Nephron (organoid): Measurements from ENCODE around the gene CASP14.

Experiments
- H3K27ac Mint-ChIP-seq, 3 experiments: 2 replicates each; pipeline ENCODE4 v1.8.0; 2020; ENCODE audit warnings: mixed read lengths in 3 of 3, mild to moderate bottlenecking in 2 of 3, moderate library complexity in 1 of 3
- H3K27me3 Mint-ChIP-seq: 2 replicates; pipeline ENCODE4 v1.8.0; 2021; ENCODE audit warnings: low read depth, mild to moderate bottlenecking, moderate library complexity, mixed read lengths
- H3K36me3 Mint-ChIP-seq: 2 replicates; pipeline ENCODE4 v1.8.0; 2020; ENCODE audit warnings: low read depth, mixed read lengths
- H3K4me1 Mint-ChIP-seq: 2 replicates; pipeline ENCODE4 v1.8.0; 2020; ENCODE audit warnings: mixed read lengths
- H3K4me3 Mint-ChIP-seq, 3 experiments: 2 replicates each; pipeline ENCODE4 v1.8.0; 2020; ENCODE audit warnings: mild to moderate bottlenecking in 3 of 3, mixed read lengths in 3 of 3, moderate library complexity in 2 of 3
- H3K9me3 Mint-ChIP-seq: 2 replicates; pipeline ENCODE4 v1.8.0; 2020; ENCODE audit warnings: mixed read lengths
- TF ChIP-seq, protein P1 (sequence below), 3 experiments: fragments of 200-600 bp; sonication (generic); IDR thresholded peaks; one replicate each; pipeline ENCODE4 v1.5.0; 2021; ENCODE audit warnings: antibody characterized with exemption in 3 of 3; ENCODE audit not compliant: unreplicated experiment in 3 of 3

The CASP14 gene

DNA sequence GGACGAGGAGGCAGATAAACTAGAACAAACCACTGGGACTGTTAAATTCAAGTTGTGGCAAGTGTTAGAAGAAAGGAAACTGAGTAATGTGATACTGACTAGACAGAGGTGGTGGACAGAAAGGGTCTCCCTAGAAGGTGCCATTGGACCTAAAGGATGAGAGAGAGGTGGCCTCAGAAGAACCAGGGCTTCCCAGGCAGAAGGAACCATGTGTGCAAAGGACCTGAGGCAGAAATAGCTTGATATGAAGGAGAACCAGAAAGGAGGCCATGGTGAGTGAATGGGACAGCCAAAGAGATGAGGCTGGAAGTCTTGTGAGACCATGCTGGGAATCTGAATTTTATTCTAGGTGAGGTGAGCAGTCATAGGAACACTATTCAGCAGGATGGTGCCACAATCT, 55.1 kb downstream of the CASP14 start:
- Mint-ChIP-seq H3K4me3 (peak overlapping the region; percentile 62 to 77 (median 73)), H3K36me3 (peaks cover 8% of the 10 kb centered on the region), H3K27me3 (peaks cover 10% of the 10 kb centered on the region), H3K27ac (no peak overlapping the region), H3K9me3 (peaks cover 26% of the 10 kb centered on the region), H3K4me1 (peaks cover 10% of the 10 kb centered on the region)
- TF ChIP-seq, protein P1, sequence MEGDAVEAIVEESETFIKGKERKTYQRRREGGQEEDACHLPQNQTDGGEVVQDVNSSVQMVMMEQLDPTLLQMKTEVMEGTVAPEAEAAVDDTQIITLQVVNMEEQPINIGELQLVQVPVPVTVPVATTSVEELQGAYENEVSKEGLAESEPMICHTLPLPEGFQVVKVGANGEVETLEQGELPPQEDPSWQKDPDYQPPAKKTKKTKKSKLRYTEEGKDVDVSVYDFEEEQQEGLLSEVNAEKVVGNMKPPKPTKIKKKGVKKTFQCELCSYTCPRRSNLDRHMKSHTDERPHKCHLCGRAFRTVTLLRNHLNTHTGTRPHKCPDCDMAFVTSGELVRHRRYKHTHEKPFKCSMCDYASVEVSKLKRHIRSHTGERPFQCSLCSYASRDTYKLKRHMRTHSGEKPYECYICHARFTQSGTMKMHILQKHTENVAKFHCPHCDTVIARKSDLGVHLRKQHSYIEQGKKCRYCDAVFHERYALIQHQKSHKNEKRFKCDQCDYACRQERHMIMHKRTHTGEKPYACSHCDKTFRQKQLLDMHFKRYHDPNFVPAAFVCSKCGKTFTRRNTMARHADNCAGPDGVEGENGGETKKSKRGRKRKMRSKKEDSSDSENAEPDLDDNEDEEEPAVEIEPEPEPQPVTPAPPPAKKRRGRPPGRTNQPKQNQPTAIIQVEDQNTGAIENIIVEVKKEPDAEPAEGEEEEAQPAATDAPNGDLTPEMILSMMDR (IDR thresholded peaks at IDR 0.05; ENCODE audit: unreplicated experiment in 3 of 3) = no peak

DNA sequence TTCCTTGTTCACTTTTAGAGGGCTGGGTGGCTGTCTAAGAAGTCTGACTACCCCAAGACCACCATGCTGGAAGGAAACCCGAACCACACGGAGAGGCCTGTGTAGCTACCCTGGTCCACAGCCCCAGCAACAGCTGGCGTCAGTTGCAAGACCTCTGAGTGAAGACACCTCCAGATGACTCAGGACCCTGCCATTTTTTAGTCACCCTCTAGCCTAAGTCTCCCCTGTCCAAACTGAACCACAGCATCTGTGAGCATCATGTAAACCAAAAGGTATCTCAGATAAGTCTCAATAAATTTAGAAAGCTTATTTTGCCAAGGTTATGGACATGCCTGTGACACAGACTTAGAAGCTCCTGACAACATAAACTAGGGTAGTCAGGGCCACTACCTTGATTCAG, 55.8 kb downstream of the CASP14 start:
- H3K27me3 Mint-ChIP-seq = peaks cover 9% of the 10 kb centered on the region
- H3K4me1 Mint-ChIP-seq = peaks cover 10% of the 10 kb centered on the region
- TF ChIP-seq, protein P1 (IDR thresholded peaks at IDR 0.05; ENCODE audit: unreplicated experiment in 3 of 3) = no peak
- peaks cover 8% of the 10 kb centered on the region for H3K36me3 Mint-ChIP-seq
- H3K9me3 Mint-ChIP-seq = peaks cover 26% of the 10 kb centered on the region
- H3K4me3 Mint-ChIP-seq = peak overlapping the region; percentile 47 to 77 (median 73)
- H3K27ac Mint-ChIP-seq = no peak overlapping the region

DNA sequence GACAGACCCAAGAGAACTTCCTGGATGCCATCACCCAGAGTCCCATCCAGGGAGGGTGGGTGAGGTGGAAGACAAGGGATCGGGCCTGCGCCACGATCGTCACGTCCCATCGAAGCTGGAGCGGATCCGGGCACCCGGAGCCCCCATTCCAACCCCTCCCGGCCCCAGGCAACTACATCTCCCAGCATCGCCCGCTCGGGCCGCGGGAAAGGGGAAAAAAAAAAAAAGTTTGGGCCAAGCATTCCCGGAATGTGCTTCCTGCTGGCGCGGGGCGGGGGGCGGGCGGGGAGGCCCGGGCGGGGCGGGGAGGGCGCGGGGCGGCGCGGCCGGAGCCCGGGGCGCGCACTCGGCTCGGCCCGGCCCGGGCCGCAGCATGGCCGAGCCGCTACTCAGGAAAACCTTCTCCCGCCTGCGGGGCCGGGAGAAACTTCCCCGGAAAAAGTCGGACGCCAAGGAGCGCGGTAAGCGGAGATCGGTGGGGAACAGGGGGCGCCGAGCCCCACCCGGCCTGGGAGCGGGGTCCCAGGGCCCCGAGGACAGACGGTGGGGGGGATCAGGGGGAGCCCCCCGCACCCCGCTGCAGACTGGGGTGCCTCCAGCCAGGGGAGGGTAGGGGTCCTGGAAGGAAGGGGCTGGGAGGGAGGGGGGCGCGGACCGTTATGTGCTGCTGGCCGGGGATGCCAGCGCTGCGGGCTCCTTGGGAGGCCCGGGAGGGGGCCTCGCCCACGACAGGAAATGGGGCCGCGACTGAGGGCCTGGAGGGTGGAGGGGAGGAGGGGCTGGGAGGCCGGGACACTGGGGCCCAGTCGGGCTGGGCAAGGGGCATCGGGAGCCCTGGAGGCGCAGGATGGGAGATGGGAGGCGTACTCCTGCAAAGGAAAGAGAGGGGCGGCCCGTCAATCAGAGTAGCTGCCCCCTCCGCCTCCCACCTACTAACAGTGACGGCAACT, 58.1 kb downstream of the CASP14 start, which contains the start of gene SYDE1:
Gene SYDE1, plus strand, starts transcription at position 341 of the 950 bp plus-strand sequence. Its CDS starts 33 bp downstream, at position 374.
- Mint-ChIP-seq H3K9me3 (peaks cover 18% of the 10 kb centered on the region), H3K4me3 (peak within 1 kb of the TSS; percentile 84 to 94 (median 87)), H3K27me3 (peaks cover 6% of the 10 kb centered on the region), H3K36me3 (peaks cover 23% of the 10 kb centered on the region), H3K27ac (peak within 1 kb of the TSS; percentile 79 to 90 (median 85)), H3K4me1 (peaks cover 10% of the 10 kb centered on the region)
- TF ChIP-seq, protein P1 (IDR thresholded peaks at IDR 0.05; ENCODE audit: unreplicated experiment in 3 of 3) = no peak
